GM18498 (cell line): ENCODE results near the gene COL4A1.

ENCODE experiments used
- ATAC-seq: cut with Tn5 transposase; IDR thresholded peaks from one replicate; pipeline ENCODE4 v1.9.1; 2021; ENCODE audit warnings: mild to moderate bottlenecking, moderate library complexity; ENCODE audit not compliant: unreplicated experiment

COL4A1 gene

GRCh38 chr13:110106726-110107125 lies 200.2 kb downstream of the COL4A1 start:
- ATAC-seq, result no peak

DNA sequence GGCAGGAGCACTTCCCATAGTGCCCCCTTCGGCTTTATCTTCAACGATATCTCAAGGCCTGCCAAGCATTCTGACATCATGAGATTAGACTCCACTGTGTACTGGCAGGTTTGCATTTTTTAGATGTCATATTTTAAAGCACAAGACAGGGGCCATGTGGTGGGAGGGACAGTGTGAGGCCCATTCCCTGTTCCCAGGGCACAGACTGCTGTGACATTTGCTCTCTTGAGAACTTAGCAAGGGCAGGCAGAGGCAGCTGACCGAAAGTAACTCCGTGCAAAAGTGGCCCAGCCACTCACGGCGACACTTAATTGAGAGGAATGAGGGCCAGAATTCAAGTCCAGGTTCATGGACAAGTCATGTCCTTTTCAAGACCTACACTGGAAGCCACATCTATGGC lies 201.8 kb downstream of the COL4A1 start:
- ATAC-seq, result no peak

- no peak for ATAC-seq
Observed at GRCh38 chr13:110103534-110103933, 203.4 kb downstream of the COL4A1 start.

- no peak for ATAC-seq
Observed at GRCh38 chr13:110103026-110103425, 203.9 kb downstream of the COL4A1 start.

- ATAC-seq, result no peak
Observed at GRCh38 chr13:110102053-110102452, 204.9 kb downstream of the COL4A1 start.

DNA sequence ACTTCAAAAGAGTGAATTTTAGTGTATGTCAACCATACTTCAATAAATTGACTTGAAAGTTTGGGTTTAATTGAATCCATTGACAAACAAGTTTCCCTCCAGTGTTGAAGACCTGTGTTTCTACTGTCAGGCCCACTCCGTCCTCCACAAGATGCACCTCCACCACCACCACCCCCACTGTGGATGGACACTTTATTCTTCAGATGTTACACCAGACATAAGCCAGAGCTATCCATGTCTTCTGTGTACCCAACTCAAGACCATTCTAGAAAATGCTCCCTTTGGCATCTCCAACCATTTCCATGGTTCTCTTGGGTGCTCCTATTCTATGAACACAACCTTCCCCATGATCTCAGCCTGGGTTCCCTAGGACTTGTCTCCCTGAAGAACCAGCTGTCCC lies 207.0 kb downstream of the COL4A1 start:
- ATAC-seq, result no peak
